GM18867 (cell line): Measurements from ENCODE around the gene NDUFS3.

Experiments used
- ATAC-seq: cut with Tn5 transposase; IDR thresholded peaks from one replicate; pipeline ENCODE4 v1.9.1; 2021; ENCODE audit warnings: mild to moderate bottlenecking, moderate library complexity; ENCODE audit not compliant: unreplicated experiment

NDUFS3 gene

GRCh38 chr11:47628026-47628425, 49.2 kb downstream of the NDUFS3 start:
- no peak for ATAC-seq

GRCh38 chr11:47631473-47631872, 52.6 kb downstream of the NDUFS3 start:
- ATAC-seq: no peak
